Measurements from ENCODE around the gene ZNF433.
"Not testable (repeated sequence)": the region's sequence is repeated elsewhere in the genome, so short reads cannot be mapped to it uniquely, and the experiment has no call there.

ZNF433 gene

GRCh38 chr19:12035220-12036172 is at the start of gene ZNF433:
TSS of gene ZNF433 (minus strand) at chr19:12035679. CDS start at chr19:12035539, 140 bp downstream.
- Histone ChIP-seq H3K36me3 (no peaks in the 10 kb centered on the region), H3K27ac (peak within 1 kb of the TSS; percentile 94 to 97), H3K27me3 (no peaks in the 10 kb centered on the region), H3K4me3 (peak within 1 kb of the TSS; percentile 83 to 98), H3K4me1 (peaks cover 0 to 18% (median 7%) of the 10 kb centered on the region in 4 donors), H3K9me3 (no peaks in the 10 kb centered on the region)
- peak; percentile 97 for DNase-seq
- no peak for TF ChIP-seq CTCF (IDR thresholded peaks at IDR 0.05)
- intact Hi-C loops (cut with DNase I; ENCODE audit: low total_unique reads) = no loop called here

GRCh38 chr19:12083336-12083735 is 47.9 kb upstream of the ZNF433 start:
- peaks cover 33 to 63% (median 54%) of the 10 kb centered on the region in 3 donors for H3K36me3 ChIP-seq
- H3K27me3 ChIP-seq; H3K4me1 ChIP-seq; H3K27ac ChIP-seq; H3K4me3 ChIP-seq; DNase-seq; intact Hi-C loops (cut with DNase I; ENCODE audit: low total_unique reads): not testable (repeated sequence)
- H3K9me3 ChIP-seq = peaks cover 14 to 56% (median 32%) of the 10 kb centered on the region in 3 donors

- H3K27ac ChIP-seq = no peak overlapping the region
- H3K9me3 ChIP-seq = peaks cover 48 to 100% (median 92%) of the 10 kb centered on the region in 3 donors
- TF ChIP-seq CTCF (IDR thresholded peaks at IDR 0.05) = no peak
- H3K36me3 ChIP-seq = peaks cover 84 to 93% (median 89%) of the 10 kb centered on the region in 3 donors
- intact Hi-C loops (cut with DNase I; ENCODE audit: low total_unique reads) = no loop called here
- H3K4me3 ChIP-seq = no peak overlapping the region
- H3K27me3 ChIP-seq = no peaks in the 10 kb centered on the region
- no peaks in the 10 kb centered on the region for H3K4me1 ChIP-seq
- no peak for DNase-seq
These were observed 41.9 kb upstream of the ZNF433 start for GRCh38 chr19:12077375-12077774.

- Histone ChIP-seq H3K9me3 (peaks cover 48 to 99% (median 96%) of the 10 kb centered on the region in 3 donors), H3K36me3 (peaks cover 94 to 96% (median 95%) of the 10 kb centered on the region in 3 donors)
- H3K27ac ChIP-seq; DNase-seq; H3K4me1 ChIP-seq; intact Hi-C loops (cut with DNase I; ENCODE audit: low total_unique reads); H3K27me3 ChIP-seq; H3K4me3 ChIP-seq: not testable (repeated sequence)
These were observed 40.9 kb upstream of the ZNF433 start for GRCh38 chr19:12076331-12076730.

DNA sequence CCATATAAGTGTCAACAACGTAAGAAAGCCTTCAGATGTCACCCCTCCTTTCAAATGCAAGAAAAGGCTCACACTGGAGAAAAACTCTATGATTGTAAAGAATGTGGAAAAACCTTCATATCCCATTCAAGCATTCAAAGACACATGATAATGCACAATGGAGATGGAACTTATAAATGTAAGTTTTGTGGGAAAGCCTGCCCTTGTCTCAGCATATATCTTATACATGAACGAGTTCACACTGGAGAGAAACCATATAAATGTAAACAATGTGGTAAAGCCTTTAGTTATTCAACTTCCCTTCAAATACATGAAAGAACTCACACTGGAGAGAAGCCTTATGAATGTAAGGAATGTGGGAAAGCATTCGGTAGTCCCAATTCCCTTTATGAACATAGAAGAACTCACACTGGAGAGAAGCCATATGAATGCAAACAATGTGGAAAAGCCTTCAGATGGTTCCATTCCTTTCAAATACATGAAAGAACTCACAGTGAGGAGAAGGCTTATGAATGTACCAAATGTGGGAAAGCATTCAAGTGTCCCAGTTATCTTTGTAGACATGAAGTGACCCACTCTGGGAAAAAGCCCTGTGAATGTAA is 40.2 kb upstream of the ZNF433 start:
- no peak overlapping the region for H3K4me3 ChIP-seq

More for the DNA sequence above, 40.2 kb upstream of the ZNF433 start:
- intact Hi-C loops (cut with DNase I; ENCODE audit: low total_unique reads) = no loop called here
- Histone ChIP-seq H3K4me1 (no peaks in the 10 kb centered on the region), H3K9me3 (peaks cover 53 to 99% (median 97%) of the 10 kb centered on the region in 3 donors), H3K36me3 (peaks cover 95 to 98% (median 96%) of the 10 kb centered on the region in 3 donors), H3K27me3 (no peaks in the 10 kb centered on the region), H3K27ac (no peak overlapping the region)
- no peak for TF ChIP-seq CTCF (IDR thresholded peaks at IDR 0.05)
- DNase-seq = no peak
